Head of caudate nucleus (tissue), 42 donors: ENCODE data around the gene PLSCR3.

ENCODE experiments used
- DNase-seq, 42 donors: peaks; one replicate each; pipeline versions ENCODE4 v3.0.0 to v3.0.0-alpha.2; 2020 to 2021; ENCODE audit warnings: mixed read lengths in 7 of 42
- intact Hi-C: fragments of 100-400 bp; cut with DNase I; formaldehyde crosslinking; loops from one replicate; pipeline ENCODE4 v1.15.0; 2022

The PLSCR3 gene

DNA sequence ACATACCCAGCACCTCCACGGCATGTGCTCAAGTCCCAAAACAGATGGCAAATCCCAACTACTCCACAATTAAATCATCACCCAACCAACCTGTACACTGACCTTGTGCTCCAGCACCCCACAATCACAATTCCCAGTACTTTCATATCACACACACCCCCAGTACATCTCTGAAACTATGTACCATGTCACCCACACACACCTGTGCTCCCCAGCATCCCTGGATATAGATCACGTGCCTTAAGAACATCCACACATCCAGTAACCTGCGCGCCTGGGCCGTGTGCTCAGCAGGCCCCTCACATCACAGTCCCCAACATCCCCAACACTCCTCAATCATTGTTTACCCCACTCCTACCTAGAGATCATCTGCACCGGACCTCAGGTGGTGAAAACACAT, 15.4 kb upstream of the PLSCR3 start:
- intact Hi-C loops: no loop called here
- DNase-seq: peak in 10 of 42 donors; percentile 8 to 64 (median 46)

DNA sequence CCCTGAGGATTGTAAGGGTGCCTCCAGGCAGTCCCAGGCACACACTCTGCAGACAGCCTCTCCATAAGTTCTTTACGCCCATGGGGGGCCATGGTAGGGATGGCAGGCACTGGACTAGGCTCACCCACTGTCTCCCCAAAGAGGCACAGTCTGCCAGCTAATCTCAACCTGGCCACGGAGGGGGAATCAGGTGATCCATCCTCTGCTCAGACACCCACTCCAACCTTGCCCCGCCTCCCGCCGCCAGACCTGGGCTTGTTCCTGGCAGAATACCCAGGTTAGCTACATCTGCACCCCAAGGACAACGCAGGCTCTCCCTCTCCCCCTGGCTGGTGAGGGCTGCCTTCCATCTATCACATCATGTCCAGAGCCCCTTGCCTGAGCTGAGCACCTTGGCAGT, 14.5 kb upstream of the PLSCR3 start:
- intact Hi-C loops: no loop called here
- DNase-seq: peak in 39 of 42 donors; percentile 34 to 89 (median 72)

DNA sequence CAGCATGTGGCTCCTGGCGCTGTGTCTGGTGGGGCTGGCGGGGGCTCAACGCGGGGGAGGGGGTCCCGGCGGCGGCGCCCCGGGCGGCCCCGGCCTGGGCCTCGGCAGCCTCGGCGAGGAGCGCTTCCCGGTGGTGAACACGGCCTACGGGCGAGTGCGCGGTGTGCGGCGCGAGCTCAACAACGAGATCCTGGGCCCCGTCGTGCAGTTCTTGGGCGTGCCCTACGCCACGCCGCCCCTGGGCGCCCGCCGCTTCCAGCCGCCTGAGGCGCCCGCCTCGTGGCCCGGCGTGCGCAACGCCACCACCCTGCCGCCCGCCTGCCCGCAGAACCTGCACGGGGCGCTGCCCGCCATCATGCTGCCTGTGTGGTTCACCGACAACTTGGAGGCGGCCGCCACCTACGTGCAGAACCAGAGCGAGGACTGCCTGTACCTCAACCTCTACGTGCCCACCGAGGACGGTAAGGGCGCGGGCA, 14.0 kb upstream of the PLSCR3 start:
- intact Hi-C loops: no loop called here
- peak in 6 of 42 donors; percentile 12 to 50 (median 30) for DNase-seq

DNA sequence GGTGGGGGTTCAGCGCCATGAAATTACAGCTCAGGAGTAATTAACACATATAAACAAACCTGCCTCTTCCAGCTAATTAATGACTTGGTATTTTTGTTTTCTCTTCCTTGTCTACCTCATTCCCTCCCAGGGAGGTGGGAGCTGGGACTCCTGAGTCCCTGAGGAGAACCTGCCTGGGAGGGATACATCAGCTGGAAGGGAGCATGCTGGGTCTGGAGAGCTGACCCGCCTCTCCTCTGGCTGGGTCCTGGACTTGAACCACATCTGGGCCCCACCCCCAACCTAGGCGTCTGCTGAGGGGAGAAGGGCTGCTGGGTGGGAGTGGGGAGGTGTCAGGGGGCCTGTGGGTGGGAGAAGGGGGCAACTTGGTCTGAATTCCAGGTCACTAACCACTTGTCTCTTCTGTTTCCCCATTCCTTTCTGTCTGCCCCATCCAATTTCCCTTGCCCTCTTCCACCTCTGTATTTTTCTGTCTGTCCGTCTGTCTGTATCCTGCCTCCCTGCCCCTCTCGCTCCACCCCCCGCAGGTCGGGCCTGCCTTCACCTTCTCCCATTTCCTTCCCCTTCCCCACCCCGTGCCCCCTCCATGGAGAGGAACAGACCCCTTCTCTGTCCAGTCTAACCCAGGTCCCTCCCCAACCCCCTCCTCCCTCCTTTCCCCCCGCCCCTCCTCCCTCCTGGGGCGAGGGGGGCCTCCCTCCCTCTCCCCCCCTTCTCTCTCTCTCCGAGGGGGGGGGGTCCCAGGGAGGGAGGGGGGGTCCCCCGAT, 13.3 kb upstream of the PLSCR3 start, which contains the start of gene NLGN2:
Gene NLGN2 (plus strand): TSS at position 361 of the 767 bp plus-strand sequence. CDS start 411 bp downstream, outside the sequence.
- no peak for DNase-seq
- intact Hi-C loops: no loop called here

DNA sequence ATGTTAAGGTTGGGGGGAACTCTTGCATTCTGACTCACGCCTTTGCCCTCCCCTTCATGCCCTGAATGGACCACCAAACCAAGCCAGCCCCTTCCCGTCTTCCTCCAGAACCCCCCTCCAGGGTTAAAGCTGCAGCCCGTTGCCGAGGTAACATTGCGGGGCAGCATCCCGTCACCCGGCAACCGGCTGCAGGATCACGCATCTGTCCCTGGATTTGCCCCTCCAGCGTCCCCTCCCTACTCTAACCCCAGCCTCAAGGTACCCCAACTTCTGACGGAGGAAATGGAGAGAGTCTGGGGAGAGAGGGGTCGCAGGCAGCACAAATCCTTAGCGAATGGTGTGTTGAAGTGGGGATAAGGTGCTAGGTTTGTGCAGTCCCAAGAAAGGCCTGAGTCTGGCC, 12.8 kb upstream of the PLSCR3 start:
- DNase-seq: peak in 1 of 42 donors; percentile 34
- intact Hi-C loops: no loop called here

DNA sequence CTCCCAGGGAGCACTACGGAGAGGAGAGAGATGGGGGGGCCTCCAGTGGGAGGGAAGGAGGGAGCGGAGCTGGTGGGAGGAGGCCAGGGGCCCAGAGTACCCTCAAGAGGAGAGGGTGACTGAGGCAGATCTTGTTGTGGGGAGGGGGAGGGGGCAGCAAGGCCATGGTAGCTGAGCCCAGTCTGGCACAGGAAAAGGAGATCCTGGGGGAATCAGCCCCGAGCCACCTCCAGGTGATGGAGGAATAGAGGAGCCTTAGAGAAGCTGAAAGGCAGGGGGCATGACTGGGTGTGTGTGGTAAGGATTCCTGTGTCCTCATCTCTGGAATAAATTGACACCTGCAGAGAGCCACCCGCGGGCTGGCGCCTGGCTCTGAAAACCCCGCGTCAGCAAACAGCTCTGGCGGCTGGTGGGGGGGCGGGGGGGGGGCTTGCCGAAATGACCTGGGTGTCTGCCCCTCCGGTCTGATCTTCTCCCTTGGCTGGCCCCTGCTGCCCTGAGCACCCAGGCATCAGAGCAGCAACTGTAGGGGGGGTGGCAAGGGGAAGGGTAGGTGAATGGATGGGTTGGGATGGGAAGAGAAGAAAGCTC, 12.0 kb upstream of the PLSCR3 start:
- intact Hi-C loops: no loop called here
- DNase-seq: peak in 8 of 42 donors; percentile 8 to 54 (median 33)

DNA sequence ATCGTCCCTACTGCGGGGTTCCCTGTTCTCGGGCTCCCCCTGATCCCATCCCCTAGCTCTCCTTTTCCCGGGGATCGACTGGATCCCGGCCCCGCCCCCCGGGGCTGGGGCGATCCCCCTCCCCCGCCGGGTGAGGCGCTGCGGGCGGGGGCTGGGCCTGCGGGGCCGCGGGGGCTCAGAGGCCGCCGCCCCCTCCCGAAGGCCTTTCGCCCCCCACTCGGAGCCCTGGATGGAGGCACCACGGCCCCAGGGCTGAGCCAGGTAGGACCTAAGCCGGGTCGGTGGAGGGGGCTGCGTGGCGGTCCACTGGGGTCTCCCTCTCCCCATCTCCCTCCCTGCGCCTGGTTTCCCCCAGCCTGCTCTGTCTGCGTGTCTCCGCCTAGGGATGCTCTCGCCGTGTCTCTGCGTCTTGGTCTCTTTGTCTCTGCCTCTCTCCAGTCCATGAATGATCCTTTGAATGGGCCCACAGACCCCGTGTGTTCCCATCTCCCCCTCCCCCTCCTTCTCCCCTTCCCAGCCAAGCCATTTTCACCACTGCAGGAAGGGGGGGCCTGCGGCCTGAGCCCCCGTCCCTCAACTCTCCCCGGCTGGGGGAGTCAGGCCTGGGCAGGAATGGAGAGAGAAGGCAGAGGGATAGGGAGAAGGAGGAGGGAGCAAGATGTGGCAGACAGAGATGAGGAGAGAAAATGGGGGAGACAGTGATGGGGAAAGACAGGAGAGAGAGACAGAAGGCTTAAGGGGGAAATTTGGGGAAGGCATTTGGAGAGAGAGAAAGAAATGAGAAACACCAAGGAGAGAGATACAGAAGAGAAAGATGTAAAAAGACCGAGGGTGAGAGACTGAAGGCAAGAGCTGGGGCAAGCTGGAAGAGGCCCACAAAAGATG, 11.3 kb upstream of the PLSCR3 start:
- intact Hi-C loops: no loop called here
- DNase-seq: peak in 29 of 42 donors; percentile 9 to 61 (median 38)

DNA sequence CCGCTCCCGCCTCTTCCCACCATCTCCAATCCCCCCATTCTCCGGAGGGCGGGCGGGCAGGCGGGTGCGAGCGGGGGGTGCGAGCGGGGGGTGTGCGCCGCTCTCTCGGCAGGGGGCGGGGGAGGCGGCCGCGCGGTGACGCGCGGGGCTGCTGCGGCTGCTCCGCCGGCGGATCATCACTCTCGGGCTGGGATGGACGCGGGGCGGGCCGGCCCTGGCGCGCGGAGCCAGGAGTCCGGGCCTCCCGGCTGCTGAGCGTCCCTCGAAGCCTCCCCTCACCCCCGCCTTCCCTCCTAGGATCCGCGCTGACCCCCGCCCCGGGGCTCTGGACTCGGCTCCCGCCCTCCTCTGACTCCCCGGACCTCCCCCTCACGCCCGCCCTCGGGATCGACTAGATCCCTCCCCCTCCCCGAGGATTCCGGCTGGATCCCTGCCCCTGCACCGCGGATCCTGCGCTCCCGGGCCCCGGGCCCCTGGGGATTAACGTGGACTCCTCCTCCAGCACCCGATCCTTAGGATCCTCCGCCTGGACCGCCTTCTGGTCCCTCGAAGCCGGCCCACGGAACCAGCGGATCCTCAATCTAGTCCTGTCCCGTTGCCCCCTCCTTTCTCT, 10.5 kb upstream of the PLSCR3 start:
- peak in 13 of 42 donors; percentile 44 to 90 (median 84) for DNase-seq
- intact Hi-C loops: no loop called here

DNA sequence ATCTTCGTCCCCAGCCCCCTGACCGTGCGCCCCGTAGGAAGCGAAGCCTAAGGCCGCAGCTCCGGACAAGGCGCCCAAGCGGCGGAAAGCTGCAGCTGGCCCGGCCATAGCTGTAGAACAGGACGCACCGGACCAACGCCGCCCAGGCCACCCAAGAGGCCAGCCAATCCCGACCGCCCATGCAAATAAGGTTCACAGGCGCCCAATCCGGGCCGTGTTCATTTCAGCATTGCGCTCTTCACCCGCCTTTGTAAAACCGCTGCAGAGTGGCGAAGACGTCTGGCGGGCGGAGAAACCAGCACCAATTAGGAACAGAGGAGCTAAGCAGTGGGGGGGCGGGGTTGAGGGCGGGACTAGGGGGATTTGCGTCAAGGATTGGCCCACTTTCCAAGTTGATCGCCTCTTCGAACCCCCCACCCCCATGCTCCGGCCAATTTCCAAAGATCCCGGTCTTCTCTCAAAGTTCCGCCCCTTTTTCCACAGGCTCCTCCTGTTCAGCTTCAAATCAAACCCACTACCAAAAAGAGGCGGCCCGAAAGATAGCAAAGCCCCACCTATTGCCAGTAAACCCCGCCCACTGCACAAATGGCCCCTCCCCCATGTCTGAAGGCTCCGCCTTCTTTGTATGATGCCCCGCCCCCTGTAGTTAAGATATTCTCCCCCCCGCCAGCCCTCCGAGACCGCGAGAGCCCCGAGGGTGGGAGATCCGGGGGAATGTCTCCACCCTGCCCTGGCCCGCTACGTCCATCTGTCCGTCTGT, 9.8 kb upstream of the PLSCR3 start, which contains the start of gene TMEM256:
Gene TMEM256 (minus strand): TSS at position 121 of the 760 bp plus-strand sequence. CDS start 13 bp downstream, at position 108.
- peak; percentile 97 to 100 (median 99) for DNase-seq
- intact Hi-C loops: no loop called here

DNA sequence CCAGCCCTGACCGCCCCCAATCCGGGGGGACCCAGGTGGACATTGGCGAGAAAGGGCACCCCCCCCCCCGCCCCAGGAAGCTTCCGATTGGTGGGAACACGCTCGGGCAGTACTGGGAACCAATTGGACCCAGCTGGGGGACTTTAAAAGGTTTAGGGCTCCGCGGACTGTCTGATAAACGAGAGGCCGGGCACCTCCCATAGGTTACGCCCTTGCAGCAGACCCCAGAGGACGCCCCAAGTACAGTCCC, 9.3 kb upstream of the PLSCR3 start:
- intact Hi-C loops: no loop called here
- DNase-seq: no peak

DNA sequence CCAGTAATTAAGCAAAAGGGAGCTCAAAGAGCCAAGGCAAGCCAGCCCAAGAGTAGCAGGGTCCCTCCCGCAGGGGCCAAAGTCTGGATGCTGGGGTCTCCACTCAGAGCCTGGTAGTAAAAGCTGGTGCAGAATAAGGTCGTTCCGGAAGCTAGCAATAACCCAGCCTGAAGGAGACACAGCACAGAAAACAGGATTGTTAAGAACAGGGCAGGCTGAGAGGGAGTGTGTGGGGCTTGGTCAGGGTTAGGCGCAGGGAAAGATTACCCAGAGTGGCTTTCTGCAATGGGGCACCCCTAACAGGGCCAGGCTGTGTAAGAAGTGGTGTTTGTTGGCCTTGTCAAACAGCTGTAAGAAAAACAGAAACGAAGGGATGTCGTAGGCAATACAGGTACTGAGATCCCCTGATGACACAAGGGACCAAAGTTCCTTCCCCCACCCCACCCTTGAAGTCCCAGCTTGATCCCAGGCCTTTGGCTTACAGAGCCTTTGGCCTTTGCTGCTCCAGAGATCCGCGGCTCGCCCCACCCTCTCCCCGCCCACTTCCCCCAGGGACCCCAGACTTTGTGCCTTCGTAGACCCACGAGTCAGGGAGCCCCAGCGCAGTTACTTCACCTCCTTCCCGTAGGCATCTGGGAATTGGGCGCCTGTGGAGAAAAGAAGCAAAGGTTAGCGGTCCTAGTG, 8.9 kb upstream of the PLSCR3 start:
- intact Hi-C loops: no loop called here
- DNase-seq: peak in 3 of 42 donors; percentile 11 to 38 (median 31)

DNA sequence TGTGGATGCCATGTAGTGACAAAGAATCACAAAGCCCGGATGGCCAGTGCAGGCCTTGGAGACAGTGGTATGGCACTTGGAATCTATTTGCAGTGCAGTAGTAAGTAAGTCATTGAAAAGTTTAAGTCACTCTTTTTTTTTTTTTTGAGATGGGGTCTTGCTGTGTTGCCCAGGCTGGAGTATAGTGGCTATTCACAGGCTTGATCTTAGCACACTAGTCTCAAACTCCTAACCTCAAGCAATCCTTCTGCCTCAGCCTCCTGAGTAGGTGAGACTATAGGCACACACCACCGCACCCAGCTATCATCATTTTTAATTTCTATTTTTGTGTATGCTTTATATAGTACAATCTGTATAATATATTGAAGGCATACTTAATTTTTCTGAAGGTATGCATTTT, 4.3 kb upstream of the PLSCR3 start:
- DNase-seq: no peak
- intact Hi-C loops: no loop called here

DNA sequence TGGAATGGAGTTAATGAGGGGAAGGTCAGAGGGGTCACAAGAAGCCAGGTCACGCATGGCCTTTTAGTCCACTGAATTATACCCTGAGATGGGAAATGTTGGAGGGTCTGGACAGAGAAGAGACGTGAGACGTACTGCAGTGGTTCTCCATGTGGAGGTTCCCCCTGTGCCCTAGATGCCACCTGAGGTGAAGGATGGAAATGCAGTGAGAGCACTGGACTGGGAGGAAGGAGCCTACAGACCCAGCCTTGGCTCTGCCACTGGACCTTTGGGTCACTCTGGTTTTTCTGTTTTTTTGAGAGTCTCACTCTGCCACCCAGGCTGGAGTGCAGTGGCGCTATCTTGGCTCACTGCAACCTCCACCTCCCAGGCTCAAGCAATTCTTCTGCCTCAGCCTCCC, 1.8 kb upstream of the PLSCR3 start:
- DNase-seq: no peak
- intact Hi-C loops: no loop called here

DNA sequence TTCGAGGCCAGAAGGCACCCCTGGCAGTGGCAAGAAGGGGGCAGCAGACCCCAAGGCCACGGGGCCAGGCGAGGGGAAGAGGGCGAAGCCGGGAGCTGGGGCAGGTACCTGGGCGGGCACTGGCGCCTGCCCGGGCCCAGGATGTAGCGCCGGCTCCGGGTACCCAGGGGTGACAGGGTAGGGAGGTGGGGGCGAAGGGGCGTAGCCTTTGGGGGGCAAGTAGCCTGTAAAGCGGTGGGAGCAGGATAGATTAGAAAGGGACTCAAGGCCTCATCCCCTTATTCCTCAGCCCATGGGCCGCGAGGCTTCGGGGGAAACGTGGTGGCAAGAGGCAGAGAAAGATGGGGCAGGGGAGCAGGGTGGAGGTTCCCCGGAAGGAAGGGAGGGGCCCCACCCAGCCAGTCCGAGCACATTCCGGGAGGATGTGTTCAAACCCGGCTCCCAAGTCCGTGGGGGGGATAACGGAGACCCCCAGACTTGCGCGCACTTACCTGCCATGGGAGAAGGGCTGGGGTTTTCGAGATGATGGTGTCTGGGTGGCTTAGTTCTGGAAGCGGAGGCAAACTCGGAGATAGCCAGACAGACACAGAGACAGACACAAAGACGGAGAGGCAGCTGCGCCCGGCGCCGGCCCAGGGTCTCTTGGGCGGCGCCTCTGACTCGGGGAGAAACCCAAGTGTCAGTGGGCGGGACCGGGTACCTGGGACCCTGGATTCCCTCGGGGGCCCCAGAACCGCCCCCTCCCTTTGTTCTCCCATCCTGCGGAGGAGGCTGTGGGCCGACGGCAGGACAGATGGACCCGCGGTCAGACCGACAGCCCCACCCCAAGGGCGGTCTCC, 493 bp downstream of the PLSCR3 start:
- intact Hi-C loops: loop anchor here (5.0 kb wide), 1 partner anchor 42 kb away; the partner anchor contains the start of gene KCTD11
- DNase-seq: no peak

DNA sequence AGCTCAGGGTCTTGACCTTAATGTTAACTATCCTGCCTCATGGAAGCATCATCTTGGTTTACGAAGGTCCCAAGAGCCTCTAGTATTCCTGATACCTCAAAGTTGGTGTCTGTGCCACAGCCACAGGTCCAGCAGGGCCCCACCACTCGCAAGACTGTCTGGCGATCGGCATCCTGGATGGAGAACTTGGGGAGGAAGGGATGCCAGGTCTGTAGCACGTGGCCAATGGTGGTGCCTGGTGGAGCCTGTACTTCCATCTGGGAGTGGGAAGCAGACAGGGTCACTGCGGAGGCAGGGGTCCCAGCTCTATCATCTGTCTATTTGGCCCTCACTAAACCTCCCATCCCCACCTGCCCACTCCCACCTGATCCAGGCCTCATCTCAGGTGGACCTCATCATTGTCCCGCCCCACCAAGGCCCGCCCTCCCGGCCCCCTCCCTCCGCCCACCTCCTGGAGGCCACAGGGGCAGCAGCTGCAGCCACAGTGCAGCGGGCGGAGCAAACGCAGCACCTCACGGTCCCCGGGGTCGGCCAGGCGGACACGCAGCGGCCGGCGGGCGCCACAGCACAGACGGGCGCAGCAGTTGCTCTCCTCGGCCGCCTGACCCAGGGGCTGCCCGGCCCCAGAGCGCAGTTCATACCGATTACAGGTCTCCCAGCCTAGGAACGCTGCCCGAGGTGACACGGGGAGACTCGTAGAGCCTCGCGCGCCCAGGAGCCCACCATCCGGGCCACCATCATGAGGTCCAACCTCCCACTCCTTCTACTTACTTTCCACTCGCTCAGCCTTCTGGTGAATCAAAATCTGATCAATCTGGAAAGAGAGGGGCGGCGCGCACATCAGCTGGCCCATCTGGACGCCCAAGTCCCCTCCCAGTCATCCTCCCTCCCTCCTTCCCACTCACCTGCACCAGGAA, 1.4 kb downstream of the PLSCR3 start:
- intact Hi-C loops: loop anchor here (5.0 kb wide), 1 partner anchor 41 kb away; the partner anchor contains the start of gene KCTD11
- no peak for DNase-seq

DNA sequence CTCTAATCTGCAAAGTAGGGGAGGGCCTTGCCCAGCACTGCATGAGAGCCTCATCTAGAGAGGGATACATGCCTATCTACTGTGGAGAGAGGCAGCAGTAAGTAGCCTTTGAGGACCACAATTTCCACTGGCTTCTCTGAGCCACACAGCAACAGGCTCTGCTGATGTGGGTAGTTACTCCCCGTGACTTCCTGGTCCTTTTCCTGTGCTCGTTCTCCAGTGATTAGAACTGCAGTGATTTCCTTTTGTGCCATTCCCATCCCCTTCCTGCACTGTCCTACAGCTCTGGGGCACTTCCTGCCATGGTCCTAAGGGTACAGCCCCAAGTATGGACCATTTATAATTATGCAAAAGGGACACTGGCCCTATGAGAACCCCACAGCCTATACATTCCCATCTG, 3.0 kb downstream of the PLSCR3 start:
- no peak for DNase-seq
- intact Hi-C loops: loop anchor here (5.0 kb wide), 1 partner anchor 39 kb away; the partner anchor contains the start of gene KCTD11
